GM12878 (cell line): ENCODE results near the gene CD34. TPM values are rescaled to one million over a fixed set of nuclear protein-coding genes. Genes with fewer than 3 reads are reported as not detected.

Experiments
- ATAC-seq: fragments of 200-7000 bp; cut with Tn5 transposase; 3 replicates; pipeline ENCODE4 v1.9.1; 2020; ENCODE audit warnings: mild to moderate bottlenecking, moderate library complexity
- BruUV-seq: library from RNA; stranded (reverse); fragments of 400-500 nt; replicated peaks from 2 replicates; lab custom pipeline; 2021; lab: Mats Ljungman, UMichigan
- CTCF ChIA-PET: fragments of 300-600 bp; sonication (Branson Sonifier 250); formaldehyde crosslinking; extraction: SDS; loops from one replicate; lab custom pipeline; 2021; ENCODE audit warnings: inconsistent platforms; lab: Yijun Ruan, JAX
- POLR2A ChIA-PET: fragments of 350-600 bp; formaldehyde crosslinking; extraction: SDS; loops from one replicate; lab custom pipeline; 2021; ENCODE audit warnings: inconsistent platforms; lab: Charles Lee
- RAD21 ChIA-PET: fragments of 300-600 bp; sonication (Branson Sonifier 250); formaldehyde crosslinking; loops from one replicate; lab custom pipeline; 2023; ENCODE audit warnings: antibody characterized with exemption; ENCODE audit not compliant: unreplicated experiment; lab: Charles Lee
- SMC1A ChIA-PET: fragments of 300-600 bp; sonication (Branson Sonifier 250); formaldehyde crosslinking; loops from one replicate; lab custom pipeline; 2023; ENCODE audit not compliant: unreplicated experiment, uncharacterized antibody; lab: Charles Lee
- DNase-seq: peaks from one replicate; pipeline ENCODE4 v3.0.0-alpha.2; 2011; ENCODE audit warnings: low read depth, low spot score
- FAIRE-seq: peaks from 3 replicates; lab custom pipeline; 2011; peaks lifted over from hg19 to GRCh38; lab: Jason Lieb, UNC
- H2AFZ ChIP-seq: 2 replicates; pipeline ENCODE4 v1.6.0; 2011; ENCODE audit warnings: low read depth, low read length, control low read depth; ENCODE audit not compliant: control insufficient read depth
- H3K27ac ChIP-seq: 2 replicates; pipeline ENCODE4 v1.5.1; 2011; ENCODE audit warnings: control low read depth; ENCODE audit not compliant: control insufficient read depth, insufficient read depth
- H3K27me3 ChIP-seq, 2 experiments: replicated peaks in 1 of 2; 2 replicates each; pipeline versions ENCODE4 v1.6.0 to v1.6.1; 2011; ENCODE audit warnings: low read length in 1 of 2; ENCODE audit not compliant: control insufficient read depth in 2 of 2, insufficient read depth in 2 of 2
- H3K36me3 ChIP-seq, 2 experiments: 2 replicates each; pipeline ENCODE4 v1.5.1; 2011; ENCODE audit warnings: low read length in 1 of 2; ENCODE audit not compliant: control insufficient read depth in 2 of 2, insufficient read depth in 2 of 2
- H3K4me1 ChIP-seq: 2 replicates; pipeline ENCODE4 v1.6.1; 2011; ENCODE audit warnings: mild to moderate bottlenecking, low read length, moderate library complexity, mixed read lengths; ENCODE audit not compliant: control insufficient read depth, insufficient read depth
- H3K4me2 ChIP-seq: 2 replicates; pipeline ENCODE4 v1.6.0; 2011; ENCODE audit warnings: control low read depth; ENCODE audit not compliant: control insufficient read depth, insufficient read depth
- H3K4me3 ChIP-seq: fragments of 200-600 bp; sonication (generic); 2 replicates; pipeline ENCODE4 v1.5.1; 2016
- H3K79me2 ChIP-seq: 2 replicates; pipeline ENCODE4 v1.6.0; 2011; ENCODE audit warnings: low read length; ENCODE audit not compliant: control insufficient read depth, insufficient read depth
- H3K9ac ChIP-seq: 2 replicates; pipeline ENCODE4 v1.8.0; 2011; ENCODE audit warnings: low read length, control low read depth, mixed read lengths; ENCODE audit not compliant: control insufficient read depth, insufficient read depth
- H3K9me3 ChIP-seq: replicated peaks from 3 replicates; pipeline ENCODE4 v1.5.1; 2011; ENCODE audit warnings: mild to moderate bottlenecking, low read length; ENCODE audit not compliant: control insufficient read depth, insufficient read depth
- H4K20me1 ChIP-seq: 2 replicates; pipeline ENCODE4 v1.6.0; 2011; ENCODE audit not compliant: control insufficient read depth, insufficient read depth
- ATF2 ChIP-seq: IDR thresholded peaks from 2 replicates; pipeline ENCODE4 v1.6.1; 2012; ENCODE audit warnings: low read length, inconsistent platforms
- BHLHE40 ChIP-seq, 2 experiments: fragments of 450-650 bp in 1 of 2; IDR thresholded peaks; 2 replicates each; pipeline ENCODE4 v1.6.1; 2011 to 2017; ENCODE audit warnings: low read depth in 2 of 2, borderline replicate concordance in 1 of 2, improper control_type of control experiment in 1 of 2, low read length in 1 of 2, mild to moderate bottlenecking in 1 of 2
- CHD4 ChIP-seq: fragments of 200-600 bp; sonication (generic); IDR thresholded peaks from 2 replicates; pipeline ENCODE4 v1.6.1; 2016; ENCODE audit warnings: mild to moderate bottlenecking
- CTCF ChIP-seq, 3 experiments: IDR thresholded peaks in 2 of 3; conservative IDR thresholded peaks in 1 of 3; 2 replicates each; pipeline ENCODE4 v1.5.1; 2011; ENCODE audit warnings: low read depth in 3 of 3, low read length in 3 of 3, mild to moderate bottlenecking in 3 of 3, control low read depth in 2 of 3, moderate library complexity in 2 of 3, inconsistent platforms in 1 of 3, mixed read lengths in 1 of 3; ENCODE audit not compliant: control insufficient read depth in 2 of 3, insufficient read depth in 1 of 3; ENCODE audit errors: extremely low read depth in 1 of 3
- HCFC1 ChIP-seq: fragments of 150-350 bp; IDR thresholded peaks from 2 replicates; pipeline ENCODE4 v1.6.1; 2014; ENCODE audit warnings: low read length
- LARP7 ChIP-seq: fragments of 450-650 bp; IDR thresholded peaks from 2 replicates; pipeline ENCODE4 v1.6.1; 2017; ENCODE audit warnings: mild to moderate bottlenecking
- MLLT1 ChIP-seq: fragments of 450-650 bp; IDR thresholded peaks from 2 replicates; pipeline ENCODE4 v1.6.1; 2016; ENCODE audit warnings: mild to moderate bottlenecking
- NBN ChIP-seq: fragments of 450-650 bp; IDR thresholded peaks from 2 replicates; pipeline ENCODE4 v1.6.1; 2016
- NFXL1 ChIP-seq: fragments of 450-650 bp; IDR thresholded peaks from 2 replicates; pipeline ENCODE4 v1.6.1; 2017; ENCODE audit warnings: antibody characterized with exemption, mild to moderate bottlenecking, borderline replicate concordance
- PBX3 ChIP-seq: IDR thresholded peaks from 2 replicates; pipeline ENCODE4 v1.6.1; 2011; ENCODE audit warnings: mild to moderate bottlenecking, low read depth, low read length, moderate library complexity; ENCODE audit not compliant: insufficient replicate concordance
- POLR2A ChIP-seq: IDR thresholded peaks from 2 replicates; pipeline ENCODE4 v1.6.1; 2011; ENCODE audit warnings: low read depth, mild to moderate bottlenecking, low read length
- SIN3A ChIP-seq: IDR thresholded peaks from 2 replicates; pipeline ENCODE4 v1.6.1; 2012; ENCODE audit warnings: low read depth, low read length, improper control_type of control experiment
- SMC3 ChIP-seq: IDR thresholded peaks from 2 replicates; pipeline ENCODE4 v1.6.1; 2011; ENCODE audit warnings: low read length, improper control_type of control experiment, borderline replicate concordance
- TARDBP ChIP-seq: IDR thresholded peaks from 2 replicates; pipeline ENCODE4 v1.6.1; 2016; ENCODE audit warnings: borderline replicate concordance
- ZZZ3 ChIP-seq: IDR thresholded peaks from 2 replicates; pipeline ENCODE4 v1.6.1; 2011; ENCODE audit warnings: low read depth; ENCODE audit not compliant: control insufficient read depth, insufficient read length
- WGBS: methylation state at CpG from one replicate; pipeline ENCODE4 v1.1.6; 2016; ENCODE audit warnings: low lambda C conversion rate; ENCODE audit not compliant: insufficient replicate concordance, insufficient coverage; ENCODE audit errors: missing lambda C conversion rate; 5-methylcytosine and 5-hydroxymethylcytosine counted together
- in situ Hi-C: fragments of 300-500 bp; cut with MboI; formaldehyde crosslinking; loops from 9 replicates; pipeline ENCODE4 v1.14.3; 2018; ENCODE audit warnings: mixed read lengths
- intact Hi-C: fragments of 100-400 bp; cut with micrococcal nuclease; formaldehyde crosslinking; loops from one replicate; pipeline ENCODE4 v1.14.2; 2022; ENCODE audit not compliant: unreplicated experiment
- polyA plus RNA-seq, 11 experiments: library from polyadenylated mRNA; depleted of rRNA in 4 of 11; unstranded in 6 of 11; stranded (reverse) in 5 of 11; fragments of >200 nt; fragmentation: Nextera tagmentation in 4 of 11; fragmentation: Illumina TruSeq in 1 of 11; extraction: Ambion mirVana in 4 of 11; extraction: Trizol in 1 of 11; gene quantifications; 1 replicate in 1 of 11; 2 replicates in 10 of 11; pipeline versions ENCODE4 v1.2.1 to v1.2.3, GENCODE V29; 2011 to 2016; ENCODE audit warnings: inconsistent platforms in 2 of 11, missing spikeins in 2 of 11, low read depth in 1 of 11
- total RNA-seq, 4 experiments: library from RNA; depleted of rRNA in 3 of 4; stranded (reverse); fragments of >200 nt in 3 of 4; fragmentation: Illumina TruSeq in 1 of 4; extraction: Trizol in 1 of 4; gene quantifications; 2 replicates each; pipeline versions ENCODE4 v1.2.1 to v1.2.3, GENCODE V29; 2013 to 2021

CD34 gene
- total and polyA plus RNA-seq, 10 of the 15 experiments (the other 5 are each of a cell fraction or from before 2014, with no cell fraction given) = under 0.01 to 0.08 (median 0.02) TPM; not detected in 6

- TF ChIP-seq ATF2 = no peak
- TF ChIP-seq ZZZ3 = no peak
- no peak for TF ChIP-seq PBX3
- TF ChIP-seq NBN = no peak
Observed at GRCh38 chr1:207876131-207876530, 34.8 kb downstream of the CD34 start (continued).

- peaks cover 20% of the 10 kb centered on the region for H3K4me1 ChIP-seq
- no peak overlapping the region for H3K4me2 ChIP-seq
- H3K9me3 ChIP-seq = no peaks in the 10 kb centered on the region
- no peaks in the 10 kb centered on the region for H3K79me2 ChIP-seq
- in situ Hi-C loops = no loop called here
- no peaks in the 10 kb centered on the region for H4K20me1 ChIP-seq
- FAIRE-seq (no peak), ATAC-seq (no peak), DNase-seq (no peak)
- H3K27ac ChIP-seq = no peak overlapping the region
- no peak overlapping the region for H3K9ac ChIP-seq
- no peaks in the 10 kb centered on the region for H3K36me3 ChIP-seq
- POLR2A ChIA-PET = interaction anchor here (1.9 to 22.9 kb wide), 2 partner anchors 14 to 49 kb away, joined by 8 to 620 read pairs; no protein-coding TSS in a partner anchor
- RAD21 ChIA-PET = interaction anchor here (0.9 to 16.7 kb wide), 10 partner anchors 9 to 88 kb away, joined by 3 to 265 read pairs (median 6); no protein-coding TSS in a partner anchor
- H3K27me3 ChIP-seq = no peaks in the 10 kb centered on the region
- no peak overlapping the region for H2AFZ ChIP-seq
- BruUV-seq = no TSS peak
- no peak overlapping the region for H3K4me3 ChIP-seq
- intact Hi-C loops = no loop called here
- CTCF ChIA-PET = interaction anchor here (1.2 to 17.7 kb wide), 11 partner anchors 7 to 122 kb away, joined by 3 to 821 read pairs (median 5); no protein-coding TSS in a partner anchor
- SMC1A ChIA-PET = interaction anchor here (0.9 to 21.3 kb wide), 11 partner anchors 10 to 102 kb away, joined by 3 to 444 read pairs (median 6); no protein-coding TSS in a partner anchor
- WGBS = 97% methylated on average over 4 of the region's 4 CpGs
- TF ChIP-seq POLR2A (no peak), SMC3 (no peak), CHD4 (no peak), SIN3A (no peak), BHLHE40 (IDR thresholded peaks at IDR 0.05; ENCODE audit: borderline replicate concordance in 1 of 2, low read depth in 2 of 2, low read length in 1 of 2) (no peak), NFXL1 (no peak), LARP7 (no peak), HCFC1 (no peak), MLLT1 (no peak), TARDBP (no peak), CTCF (IDR thresholded peaks at IDR 0.05 in 2 of 3, conservative IDR thresholded peaks at IDR 0.05 in 1 of 3; ENCODE audit: control insufficient read depth in 2 of 3, extremely low read depth in 1 of 3, insufficient read depth in 1 of 3, low read depth in 3 of 3, low read length in 3 of 3) (no peak)
Observed at GRCh38 chr1:207875532-207875931, 35.4 kb downstream of the CD34 start.
